HG03575 (cell line): ENCODE results near the gene KDM3A.

ENCODE experiments used
- ATAC-seq: cut with Tn5 transposase; IDR thresholded peaks from one replicate; pipeline ENCODE4 v1.9.1; 2021; ENCODE audit not compliant: unreplicated experiment, insufficient number of reproducible peaks, low FRiP score; ENCODE audit errors: extremely low read depth

KDM3A gene

GRCh38 chr2:86433137-86433536, 8.0 kb upstream of the KDM3A start:
- no peak for ATAC-seq

GRCh38 chr2:86434290-86434689, 6.9 kb upstream of the KDM3A start:
- ATAC-seq = no peak

GRCh38 chr2:86435531-86435930, 5.6 kb upstream of the KDM3A start:
- no peak for ATAC-seq

- no peak for ATAC-seq
Measured at GRCh38 chr2:86436328-86436727, 4.8 kb upstream of the KDM3A start.

- no peak for ATAC-seq
Measured at GRCh38 chr2:86439879-86440630, 1.1 kb upstream of the KDM3A start.

- ATAC-seq = no peak
Measured at GRCh38 chr2:86441392-86441881, 266 bp downstream of the KDM3A start.

GRCh38 chr2:86441882-86442641, 891 bp downstream of the KDM3A start:
- ATAC-seq = no peak

GRCh38 chr2:86442642-86443005, 1.5 kb downstream of the KDM3A start:
- ATAC-seq = peak; percentile 58

GRCh38 chr2:86443631-86444350, 2.6 kb downstream of the KDM3A start:
- ATAC-seq = no peak

GRCh38 chr2:86445436-86445835, 4.3 kb downstream of the KDM3A start:
- no peak for ATAC-seq

GRCh38 chr2:86446060-86446459, 4.9 kb downstream of the KDM3A start:
- no peak for ATAC-seq

GRCh38 chr2:86453836-86454235, 12.7 kb downstream of the KDM3A start:
- ATAC-seq = no peak

- ATAC-seq = no peak
Measured at GRCh38 chr2:86454238-86454637, 13.1 kb downstream of the KDM3A start.

GRCh38 chr2:86455181-86455580, 14.0 kb downstream of the KDM3A start:
- no peak for ATAC-seq

- no peak for ATAC-seq
Measured at GRCh38 chr2:86461042-86461743, 20.0 kb downstream of the KDM3A start.

- no peak for ATAC-seq
Measured at GRCh38 chr2:86464652-86465051, 23.5 kb downstream of the KDM3A start.

GRCh38 chr2:86466306-86466705, 25.1 kb downstream of the KDM3A start:
- ATAC-seq = no peak

- no peak for ATAC-seq
Measured at GRCh38 chr2:86468162-86469033, 27.2 kb downstream of the KDM3A start.
